Activated CD4-positive, alpha-beta memory T cell treated with anti-CD3 and anti-CD28 coated beads, Interleukin-2, amount 10 ng/mL, durations not matched to agents 7 days and 5 days (primary cell): ENCODE data around the gene MACROD1. TPM values are rescaled to one million over a fixed set of nuclear protein-coding genes. Genes with fewer than 3 reads are reported as not detected.
"Not testable (repeated sequence)": the region's sequence is repeated elsewhere in the genome, so short reads cannot be mapped to it uniquely, and the experiment has no call there.

ENCODE experiments used
- CTCF ChIA-PET: fragments of 350-600 bp; sonication (Branson Sonifier 250); formaldehyde crosslinking; loops from one replicate; lab custom pipeline; 2021; ENCODE audit warnings: antibody characterized with exemption, inconsistent platforms; lab: Charles Lee
- POLR2A ChIA-PET: fragments of 350-600 bp; sonication (Branson Sonifier 250); formaldehyde crosslinking; loops from one replicate; lab custom pipeline; 2021; ENCODE audit warnings: antibody characterized with exemption; lab: Charles Lee
- DNase-seq: peaks from one replicate; pipeline ENCODE4 v3.0.0-alpha.2; 2020
- H3K27ac Mint-ChIP-seq: one replicate; pipeline ENCODE4 v1.8.0; 2021; ENCODE audit warnings: mild to moderate bottlenecking, mixed read lengths
- H3K27me3 Mint-ChIP-seq: one replicate; pipeline ENCODE4 v1.8.0; 2021; ENCODE audit warnings: mixed read lengths
- H3K36me3 Mint-ChIP-seq: one replicate; pipeline ENCODE4 v1.8.0; 2021; ENCODE audit warnings: low read depth, mixed read lengths
- H3K4me1 Mint-ChIP-seq: one replicate; pipeline ENCODE4 v1.8.0; 2021; ENCODE audit warnings: mixed read lengths
- H3K4me3 Mint-ChIP-seq: one replicate; pipeline ENCODE4 v1.8.0; 2021; ENCODE audit warnings: mild to moderate bottlenecking, mixed read lengths
- H3K9me3 Mint-ChIP-seq: one replicate; pipeline ENCODE4 v1.8.0; 2021; ENCODE audit warnings: mixed read lengths
- total RNA-seq, 2 experiments: library from RNA; stranded (reverse); gene quantifications; one replicate each; pipeline ENCODE4 v1.2.3, GENCODE V29; 2021

The MACROD1 gene
- total RNA-seq, 2 experiments from 2014 or later = 8.8 to 9.1 TPM

DNA sequence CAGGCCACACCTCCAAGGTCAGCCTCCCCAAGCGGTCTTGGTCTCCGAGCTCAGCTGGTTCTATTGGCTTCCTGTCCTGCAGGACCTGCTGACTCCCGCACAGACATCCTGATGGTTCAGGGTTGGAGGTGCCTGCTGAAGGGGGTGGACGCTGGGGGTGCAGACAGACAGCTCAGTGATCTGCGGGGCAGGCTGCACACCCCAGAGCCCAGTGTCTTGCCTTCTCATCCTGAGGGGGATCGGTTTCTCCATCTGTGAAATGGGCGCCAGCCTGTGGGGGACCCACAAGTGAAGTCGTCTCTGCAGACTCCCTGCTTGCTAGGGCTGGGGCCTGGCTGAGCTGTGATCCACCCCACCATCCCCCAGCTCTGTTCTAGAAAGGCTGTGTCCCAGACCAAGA lies 116.4 kb downstream of the MACROD1 start:
- Mint-ChIP-seq H3K36me3 (no peaks in the 10 kb centered on the region), H3K9me3 (no peaks in the 10 kb centered on the region), H3K4me3 (no peak overlapping the region), H3K4me1 (no peaks in the 10 kb centered on the region), H3K27ac (no peak overlapping the region), H3K27me3 (no peaks in the 10 kb centered on the region)
- CTCF ChIA-PET = no interaction called here
- DNase-seq = no peak
- POLR2A ChIA-PET = no interaction called here

DNA sequence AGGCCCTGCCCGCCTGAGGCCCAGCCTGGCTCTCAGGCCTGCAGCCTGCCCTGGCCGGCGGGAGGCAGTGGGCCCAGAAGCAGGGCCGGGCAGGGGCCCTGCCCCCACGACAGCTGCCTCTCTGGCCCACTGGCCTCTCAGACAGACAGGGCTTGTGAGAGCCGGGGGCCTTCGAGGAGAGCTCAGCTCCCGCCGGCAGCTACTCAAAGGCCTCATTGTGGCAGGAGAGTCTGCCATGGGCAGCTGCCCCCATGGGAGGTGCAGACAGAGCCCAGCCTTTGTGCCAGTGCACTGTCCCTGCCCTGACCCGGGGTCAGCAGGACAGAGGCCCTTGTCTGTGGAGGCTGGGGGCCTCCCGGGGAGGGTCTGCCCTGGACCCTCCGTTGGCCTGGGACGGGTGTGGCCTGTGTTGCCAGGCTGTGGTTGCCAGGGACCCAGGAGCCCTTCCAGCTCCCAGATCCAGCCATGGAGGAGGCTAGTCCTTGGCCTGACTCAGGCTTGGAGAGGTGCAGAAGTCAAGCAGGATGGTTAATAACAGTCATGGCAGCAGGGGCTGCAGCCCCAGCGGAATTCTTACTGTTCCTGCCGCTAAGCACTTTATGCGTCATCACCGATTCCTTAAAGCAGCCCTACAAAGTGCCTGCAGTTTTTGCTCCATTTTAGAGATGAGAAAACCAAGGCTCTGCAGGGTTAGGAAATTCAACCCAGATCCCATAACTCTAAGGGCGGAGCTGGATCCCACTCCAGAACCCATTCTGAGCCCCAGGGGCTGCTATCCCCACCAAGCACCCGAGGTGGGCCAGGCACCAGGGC lies 117.7 kb downstream of the MACROD1 start:
- POLR2A ChIA-PET = no interaction called here
- DNase-seq = no peak
- CTCF ChIA-PET = no interaction called here
- Mint-ChIP-seq H3K27ac (no peak overlapping the region), H3K4me3 (no peak overlapping the region), H3K27me3 (no peaks in the 10 kb centered on the region), H3K4me1 (no peaks in the 10 kb centered on the region), H3K9me3 (no peaks in the 10 kb centered on the region), H3K36me3 (no peaks in the 10 kb centered on the region)

DNA sequence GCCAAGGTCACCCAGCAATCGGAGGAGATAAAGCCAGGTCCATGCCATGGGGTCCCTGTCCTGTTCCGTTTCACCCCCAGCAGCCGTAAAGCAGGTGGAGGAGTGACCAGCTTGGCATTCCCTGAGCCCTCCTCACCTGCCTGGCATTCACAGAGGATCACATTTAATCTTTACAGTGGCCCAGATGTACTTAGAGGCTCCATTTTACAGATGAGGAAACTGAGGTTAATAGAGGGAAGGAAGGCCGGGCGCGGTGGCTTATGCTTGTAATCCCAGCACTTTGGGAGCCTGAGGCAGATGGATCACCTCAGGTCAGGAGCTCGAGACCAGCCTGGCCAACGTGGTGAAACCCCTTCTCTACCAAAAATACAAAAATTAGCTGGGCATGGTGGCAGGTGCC lies 118.5 kb downstream of the MACROD1 start:
- POLR2A ChIA-PET, H3K36me3 Mint-ChIP-seq, H3K27ac Mint-ChIP-seq, DNase-seq, H3K27me3 Mint-ChIP-seq, H3K4me3 Mint-ChIP-seq, CTCF ChIA-PET, H3K4me1 Mint-ChIP-seq, H3K9me3 Mint-ChIP-seq: not testable (repeated sequence)

DNA sequence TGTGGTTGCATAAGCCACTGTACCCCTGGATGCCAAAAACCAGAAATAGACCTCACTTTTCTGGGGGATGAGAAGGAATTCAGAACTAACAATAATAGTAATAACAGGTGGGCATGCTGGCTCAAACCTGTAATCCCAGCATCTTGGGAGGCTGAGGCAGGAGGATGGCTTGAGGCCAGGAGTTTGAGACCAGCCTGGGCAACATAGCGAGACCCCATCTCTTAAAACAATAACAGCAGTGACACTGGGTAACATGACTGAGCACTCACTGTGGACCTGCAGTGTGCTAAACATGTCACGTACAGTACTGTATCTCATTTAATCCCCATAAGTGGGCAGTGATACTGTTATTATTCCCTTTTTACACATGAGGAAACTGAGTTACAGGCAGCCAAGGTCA lies 120.2 kb downstream of the MACROD1 start:
- Mint-ChIP-seq H3K27ac (no peak overlapping the region), H3K36me3 (no peaks in the 10 kb centered on the region), H3K27me3 (no peaks in the 10 kb centered on the region), H3K9me3 (no peaks in the 10 kb centered on the region), H3K4me1 (no peaks in the 10 kb centered on the region), H3K4me3 (no peak overlapping the region)
- CTCF ChIA-PET = no interaction called here
- DNase-seq = no peak
- POLR2A ChIA-PET = no interaction called here

DNA sequence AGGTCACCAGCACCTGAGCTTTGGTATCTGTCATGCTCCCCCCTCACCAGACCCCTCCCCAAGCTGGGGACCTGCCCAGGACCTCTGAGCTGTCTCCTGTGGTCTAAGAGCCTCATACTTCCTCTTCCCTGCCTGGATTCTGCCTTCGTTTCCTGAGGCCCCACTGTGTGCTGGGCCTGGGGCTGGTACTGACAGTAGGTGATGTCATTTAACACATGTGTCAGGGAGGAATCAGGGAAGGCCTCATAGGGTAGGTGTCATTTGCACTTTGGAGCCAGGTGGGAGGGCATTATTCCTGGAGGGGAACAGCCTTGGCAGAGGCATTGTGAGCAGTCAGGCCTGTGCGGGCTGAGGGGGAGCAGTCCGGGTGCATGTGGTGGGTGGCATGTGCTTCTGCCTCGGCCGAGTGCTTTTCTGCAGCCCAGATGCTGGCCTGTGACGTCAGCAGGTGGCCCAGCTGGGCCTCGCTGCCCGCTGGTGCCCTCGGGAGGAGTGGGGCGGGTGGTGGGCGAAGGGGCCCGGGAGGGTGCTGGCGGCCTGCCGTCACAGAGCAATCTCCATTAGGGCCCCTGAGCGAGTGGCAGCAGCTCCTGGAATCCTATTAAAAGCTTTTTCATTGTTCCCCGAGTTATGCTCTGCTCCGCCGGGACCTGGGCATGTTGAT lies 121.1 kb downstream of the MACROD1 start:
- Mint-ChIP-seq H3K36me3 (no peaks in the 10 kb centered on the region), H3K9me3 (no peaks in the 10 kb centered on the region), H3K4me1 (no peaks in the 10 kb centered on the region), H3K4me3 (no peak overlapping the region), H3K27me3 (no peaks in the 10 kb centered on the region), H3K27ac (no peak overlapping the region)
- POLR2A ChIA-PET = no interaction called here
- CTCF ChIA-PET = interaction anchor here (0.6 kb wide), 1 partner anchor 209 kb away, joined by 3 read pairs; no protein-coding TSS in a partner anchor
- DNase-seq = no peak

DNA sequence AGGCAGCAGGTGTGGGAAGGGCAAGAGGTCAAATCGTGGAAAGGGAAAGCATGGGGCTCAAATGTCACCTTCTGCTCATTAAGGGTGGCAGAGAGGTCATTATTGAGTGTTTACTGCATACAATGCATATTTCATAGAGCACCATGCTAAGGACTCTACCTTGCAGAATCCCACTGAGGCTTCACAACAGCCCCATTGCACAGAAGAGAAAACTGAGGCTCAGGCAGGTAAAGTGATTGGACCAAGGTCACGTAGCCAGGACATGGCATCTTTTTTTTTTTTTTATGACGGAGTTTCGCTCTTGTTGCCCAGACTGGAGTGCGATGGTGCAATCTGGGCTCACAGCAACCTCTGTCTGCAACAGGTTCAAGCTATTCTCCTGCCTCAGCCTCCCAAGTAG lies 122.4 kb downstream of the MACROD1 start:
- no peak for DNase-seq
- H3K27me3 Mint-ChIP-seq = no peaks in the 10 kb centered on the region
- H3K4me3 Mint-ChIP-seq = no peak overlapping the region
- no peaks in the 10 kb centered on the region for H3K9me3 Mint-ChIP-seq
- ChIA-PET POLR2A (no interaction called here), CTCF (no interaction called here)
- no peaks in the 10 kb centered on the region for H3K36me3 Mint-ChIP-seq
- no peak overlapping the region for H3K27ac Mint-ChIP-seq
- H3K4me1 Mint-ChIP-seq = no peaks in the 10 kb centered on the region

DNA sequence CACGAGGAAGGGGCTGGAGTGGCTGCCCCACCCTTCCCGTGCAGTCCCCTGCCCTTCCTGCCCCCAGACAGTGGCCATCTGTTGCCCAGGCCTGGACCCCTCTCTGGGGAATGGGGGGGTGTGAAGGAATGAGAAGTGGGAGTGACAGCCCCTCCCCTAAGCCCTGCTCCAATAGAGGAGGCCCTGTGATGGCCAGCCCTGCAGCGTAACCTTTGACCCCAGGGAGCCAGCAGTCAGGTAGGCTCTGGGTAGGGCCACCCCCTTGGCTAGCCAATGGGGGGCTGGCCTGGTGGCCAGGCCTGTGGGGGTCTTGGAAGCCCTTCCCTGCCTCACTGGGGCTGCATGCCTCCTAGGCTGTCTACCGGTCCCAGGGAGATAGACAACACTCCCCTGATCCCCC lies 123.6 kb downstream of the MACROD1 start:
- Mint-ChIP-seq H3K27ac (no peak overlapping the region), H3K36me3 (no peaks in the 10 kb centered on the region), H3K4me3 (no peak overlapping the region), H3K4me1 (no peaks in the 10 kb centered on the region), H3K27me3 (peaks cover 7% of the 10 kb centered on the region), H3K9me3 (no peaks in the 10 kb centered on the region)
- POLR2A ChIA-PET = no interaction called here
- DNase-seq = no peak
- CTCF ChIA-PET = no interaction called here

DNA sequence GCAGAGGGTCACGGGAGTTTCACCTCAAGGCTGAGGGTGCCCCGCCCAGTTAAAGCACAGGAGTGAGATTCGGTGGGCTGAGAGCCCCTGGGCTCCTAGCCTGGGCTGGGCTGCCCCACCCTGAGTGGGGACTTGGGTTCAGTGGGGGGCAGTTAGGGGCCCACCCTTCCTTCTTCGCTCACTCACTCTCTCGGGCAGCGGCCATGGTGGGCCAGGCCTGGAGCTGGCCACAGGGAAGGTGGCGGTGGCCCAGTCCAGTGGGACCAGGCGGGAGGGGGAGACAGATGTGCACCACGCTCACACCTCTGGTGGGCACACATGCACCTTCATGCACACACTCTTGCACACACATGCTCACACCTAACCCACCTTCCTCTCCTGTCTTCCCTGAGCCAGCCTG lies 124.1 kb downstream of the MACROD1 start:
- Mint-ChIP-seq H3K4me3 (no peak overlapping the region), H3K27ac (no peak overlapping the region), H3K36me3 (no peaks in the 10 kb centered on the region), H3K4me1 (no peaks in the 10 kb centered on the region), H3K27me3 (peaks cover 11% of the 10 kb centered on the region), H3K9me3 (no peaks in the 10 kb centered on the region)
- no peak for DNase-seq
- ChIA-PET CTCF (no interaction called here), POLR2A (no interaction called here)

DNA sequence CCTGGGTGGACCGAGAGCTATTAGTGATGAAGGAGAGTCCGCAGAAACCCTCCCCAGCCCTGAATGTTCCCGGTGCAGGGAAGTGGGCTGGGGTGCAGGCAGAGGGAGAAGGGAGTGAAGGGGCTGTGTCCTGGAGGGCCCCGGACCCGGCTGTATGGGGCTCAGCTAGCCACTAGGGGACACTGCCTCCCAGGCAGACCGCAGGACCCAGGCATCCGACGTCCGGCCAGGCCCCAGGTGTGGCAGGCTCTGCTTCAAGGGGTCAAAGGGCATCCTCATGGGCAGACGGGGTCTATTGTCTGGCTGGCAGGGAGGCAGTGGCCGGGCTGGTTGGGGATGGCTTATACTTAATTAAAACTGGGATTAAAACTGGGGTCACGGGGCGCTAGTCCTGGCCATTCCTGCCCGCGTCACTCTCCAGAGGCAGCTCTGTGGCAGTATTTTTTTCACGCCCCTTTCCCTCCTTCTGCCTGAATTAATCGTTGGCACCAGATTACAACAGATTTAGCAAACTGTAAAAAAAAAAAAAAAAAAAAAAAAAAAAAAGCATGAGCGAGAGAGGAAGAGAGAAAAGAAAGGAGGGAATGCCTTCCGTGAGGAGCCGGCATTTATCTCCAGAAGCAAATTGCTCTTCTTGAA lies 125.1 kb downstream of the MACROD1 start:
- Mint-ChIP-seq H3K36me3 (no peaks in the 10 kb centered on the region), H3K4me3 (no peak overlapping the region), H3K27ac (no peak overlapping the region), H3K27me3 (peaks cover 13% of the 10 kb centered on the region), H3K4me1 (no peaks in the 10 kb centered on the region), H3K9me3 (no peaks in the 10 kb centered on the region)
- DNase-seq = no peak
- POLR2A ChIA-PET = no interaction called here
- CTCF ChIA-PET = interaction anchor here (1.3 kb wide), 1 partner anchor 45 kb away, joined by 3 read pairs; no protein-coding TSS in a partner anchor

DNA sequence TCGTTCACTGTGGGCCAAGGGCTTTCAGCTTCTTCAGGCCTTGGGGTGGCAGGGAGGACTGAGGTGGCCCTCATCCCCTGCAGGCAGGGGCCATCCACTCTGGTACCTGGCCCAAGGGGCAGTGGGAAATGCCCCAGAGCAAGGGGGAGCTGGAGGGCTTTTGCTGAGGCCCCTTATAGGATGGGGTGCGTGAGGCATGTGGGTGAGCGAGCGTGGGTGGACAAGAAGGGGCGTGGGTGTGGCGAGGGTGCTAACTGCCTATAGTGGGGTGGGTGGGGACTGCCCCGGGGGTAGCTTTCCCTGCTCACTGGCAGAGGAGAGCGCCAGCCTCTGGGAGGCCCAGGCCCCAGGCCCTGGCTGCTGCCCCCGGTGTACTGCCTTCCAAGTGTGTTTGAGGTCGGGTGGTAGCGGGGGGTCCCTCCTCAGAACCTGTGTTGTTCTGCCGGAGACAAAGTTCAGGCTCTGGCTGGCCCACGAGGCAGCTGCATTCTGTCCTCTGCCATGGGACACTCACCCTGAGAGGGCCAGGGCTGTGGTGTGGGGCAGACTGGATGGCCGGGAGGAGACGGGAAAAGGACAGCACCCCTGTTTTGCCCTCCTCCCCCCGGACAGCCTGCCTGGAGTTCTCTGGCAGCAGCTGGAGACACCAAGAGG lies 126.8 kb downstream of the MACROD1 start:
- Mint-ChIP-seq H3K9me3 (no peaks in the 10 kb centered on the region), H3K4me3 (no peak overlapping the region), H3K36me3 (peaks cover 2% of the 10 kb centered on the region), H3K27me3 (peaks cover 25% of the 10 kb centered on the region), H3K4me1 (peaks cover 3% of the 10 kb centered on the region), H3K27ac (no peak overlapping the region)
- CTCF ChIA-PET = no interaction called here
- no peak for DNase-seq
- POLR2A ChIA-PET = no interaction called here

DNA sequence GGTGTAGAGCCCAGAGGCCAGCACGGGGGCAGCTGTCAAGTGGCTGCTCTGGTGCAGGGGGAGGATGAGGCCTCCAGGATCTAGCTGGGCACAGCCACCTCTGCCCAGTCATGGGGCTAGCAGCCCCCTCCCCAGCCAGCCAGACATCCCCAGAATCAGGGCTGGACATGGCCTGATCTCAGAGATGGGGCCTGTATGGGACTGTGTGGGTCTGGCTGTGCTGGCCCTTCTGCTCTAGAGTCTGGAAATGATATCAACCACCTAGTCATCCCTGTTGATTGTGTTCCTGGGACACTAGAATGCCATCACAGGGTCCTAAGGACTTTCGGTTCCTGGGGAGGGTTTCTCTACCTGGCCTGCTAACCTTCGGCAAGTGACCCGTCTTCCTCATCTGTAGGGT lies 127.4 kb downstream of the MACROD1 start:
- Mint-ChIP-seq H3K36me3 (peaks cover 2% of the 10 kb centered on the region), H3K4me1 (peaks cover 3% of the 10 kb centered on the region), H3K27me3 (peaks cover 29% of the 10 kb centered on the region), H3K9me3 (no peaks in the 10 kb centered on the region), H3K4me3 (no peak overlapping the region), H3K27ac (no peak overlapping the region)
- ChIA-PET POLR2A (no interaction called here), CTCF (no interaction called here)
- no peak for DNase-seq

DNA sequence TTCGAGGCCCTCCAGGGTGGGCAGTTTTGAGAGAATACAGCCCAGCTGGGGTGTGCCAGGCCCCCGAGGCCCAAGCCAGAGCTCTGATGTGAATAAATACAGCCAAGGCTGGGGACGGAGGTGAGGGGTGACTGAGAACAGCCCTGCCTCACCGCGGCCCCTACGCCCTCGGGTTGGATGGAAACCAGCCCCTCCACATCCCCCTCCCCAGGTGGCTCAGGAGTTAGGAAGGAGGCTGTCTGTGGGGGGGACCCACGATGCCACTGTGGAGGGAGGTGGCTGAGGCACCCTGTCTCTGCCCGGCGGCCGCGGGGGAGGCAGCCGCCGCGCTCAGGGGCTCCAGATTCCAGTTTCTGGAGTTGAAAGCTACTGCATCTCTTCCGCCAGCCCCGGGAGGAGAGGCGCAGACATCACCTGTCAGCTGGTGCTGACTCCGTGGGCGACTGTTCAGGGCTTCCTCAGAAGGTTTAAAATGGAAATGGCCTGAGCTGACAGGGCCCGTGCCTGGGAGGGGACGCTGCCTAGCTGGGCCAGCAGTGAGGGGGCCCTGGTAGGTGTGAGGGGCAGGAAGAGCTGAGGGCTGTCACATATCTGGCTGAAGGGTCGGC lies 128.8 kb downstream of the MACROD1 start:
- POLR2A ChIA-PET = interaction anchor here (0.6 kb wide), 1 partner anchor 1570 kb away, joined by 3 read pairs; no protein-coding TSS in a partner anchor
- CTCF ChIA-PET = no interaction called here
- peaks cover 3% of the 10 kb centered on the region for H3K4me1 Mint-ChIP-seq

More for the DNA sequence above, 128.8 kb downstream of the MACROD1 start:
- Mint-ChIP-seq H3K4me3 (no peak overlapping the region), H3K9me3 (no peaks in the 10 kb centered on the region), H3K27ac (no peak overlapping the region), H3K36me3 (peaks cover 2% of the 10 kb centered on the region), H3K27me3 (peaks cover 33% of the 10 kb centered on the region)
- no peak for DNase-seq
